Psoas muscle (tissue), 8 donors: ENCODE measurements around the gene ATP2C1. TPM values are rescaled to one million over a fixed set of nuclear protein-coding genes. Genes with fewer than 3 reads are reported as not detected.

Source experiments
- ATAC-seq, 4 donors: fragments of 200-7000 bp; cut with Tn5 transposase; one replicate each; pipeline ENCODE4 v1.9.1; 2020; ENCODE audit warnings: moderate library complexity in 3 of 4, mild to moderate bottlenecking in 2 of 4
- DNase-seq, 2 donors: peaks; one replicate each; pipeline ENCODE4 v3.0.0-alpha.2; 2020
- H3K27ac ChIP-seq: fragments of 200-600 bp; one replicate; pipeline ENCODE4 v1.8.0; 2022
- H3K27me3 ChIP-seq, 3 donors: fragments of 200-600 bp in 1 of 3; one replicate each; pipeline versions ENCODE4 v1.6.1 to v1.8.0; 2013 to 2022; ENCODE audit warnings: low read length in 2 of 3, mild to moderate bottlenecking in 2 of 3, moderate library complexity in 1 of 3; ENCODE audit not compliant: insufficient read depth in 3 of 3
- H3K36me3 ChIP-seq, 2 donors: fragments of 200-600 bp in 1 of 2; one replicate each; pipeline versions ENCODE4 v1.6.1 to v1.8.0; 2013 to 2022; ENCODE audit warnings: low read depth in 1 of 2, mild to moderate bottlenecking in 1 of 2, moderate library complexity in 1 of 2; ENCODE audit not compliant: insufficient read depth in 1 of 2
- H3K4me1 ChIP-seq: fragments of 200-600 bp; one replicate; pipeline ENCODE4 v1.8.0; 2022
- H3K4me3 ChIP-seq: fragments of 200-600 bp; one replicate; pipeline ENCODE4 v1.8.0; 2022; ENCODE audit warnings: mild to moderate bottlenecking
- H3K9me3 ChIP-seq: fragments of 200-600 bp; one replicate; pipeline ENCODE4 v1.8.0; 2022
- CTCF ChIP-seq: fragments of 200-600 bp; IDR thresholded peaks from one replicate; pipeline ENCODE4 v1.8.0; 2022; ENCODE audit warnings: antibody characterized with exemption
- WGBS, 3 donors: extraction: QIAGEN DNeasy Blood & Tissue Kit; methylation state at CpG; one replicate each; pipeline versions ENCODE4 v1.1.6 to v1.1.7; 2013; 5-methylcytosine and 5-hydroxymethylcytosine counted together
- intact Hi-C, 2 donors: fragments of 100-400 bp; cut with DNase I; formaldehyde crosslinking; loops; one replicate each; pipeline versions ENCODE4 v1.11.0 to v1.14.2; 2022
- polyA plus RNA-seq, 3 donors: library from polyadenylated mRNA; stranded (reverse); fragments of 200-250 nt; gene quantifications; one replicate each; pipeline ENCODE4 v1.2.3, GENCODE V29; 2013
- total RNA-seq, 4 donors: library from RNA; stranded (reverse); fragmentation: NEBNext Ultra II Directional in 2 of 4; extraction: Animal tissue kit (Norgen Biotek cat#: 25700) in 2 of 4; gene quantifications; one replicate each; pipeline versions ENCODE4 v1.2.1 to v1.2.4, GENCODE V29; 2021 to 2023
- donor health status: healthy with polysubstance abuse.
- donor health status: DM: no; HTN: no; CAD: no; lungs with moderate emphysema.
- donor health status: Bipolar disorder and iron deficiency.
- donor health status: healthy.
- donor health status: DM: yes; HTN: yes; CAD: no.
- donor health status: DM: no; HTN: no; CAD: no.
- donor health status: DM: no; HTN: no; CAD: no.
- donor health status: DM: yes; HTN: yes; CAD: no.

The ATP2C1 gene
- total and polyA plus RNA-seq, 7 donors: 20.5 to 46.2 (median 30.6) TPM

DNA sequence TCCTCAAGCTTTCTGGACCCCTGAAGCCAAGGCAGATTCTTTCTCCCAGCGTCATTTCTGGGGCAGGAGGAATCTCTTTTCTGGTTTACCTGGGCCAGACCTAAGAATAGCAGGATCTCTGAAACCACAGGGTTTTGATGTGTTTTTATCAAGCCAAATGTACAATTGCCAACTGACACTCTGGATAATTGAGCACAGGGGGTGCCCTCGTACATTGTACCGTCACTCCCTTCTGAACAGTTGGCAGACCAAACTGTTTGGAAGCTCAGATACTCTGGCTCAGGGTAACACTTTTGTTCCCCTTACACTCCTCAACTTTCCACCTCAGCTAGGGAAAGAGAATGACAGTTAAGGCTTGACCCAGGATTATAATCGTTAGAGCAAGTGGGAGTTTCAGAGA is 82.8 kb downstream of the ATP2C1 start:
- no peak overlapping the region for H3K4me3 ChIP-seq
- H3K36me3 ChIP-seq: peaks cover 4 to 73% of the 10 kb centered on the region in 2 donors
- TF ChIP-seq CTCF: no peak
- H3K27ac ChIP-seq: no peak overlapping the region
- no peak for ATAC-seq
- 53 to 55% (median 54%) methylated on average over 4 of the region's 4 CpGs for WGBS, 3 donors
- H3K4me1 ChIP-seq: no peaks in the 10 kb centered on the region
- no peaks in the 10 kb centered on the region for H3K27me3 ChIP-seq
- H3K9me3 ChIP-seq: no peaks in the 10 kb centered on the region
- DNase-seq: no peak
- intact Hi-C loops: no loop called here

DNA sequence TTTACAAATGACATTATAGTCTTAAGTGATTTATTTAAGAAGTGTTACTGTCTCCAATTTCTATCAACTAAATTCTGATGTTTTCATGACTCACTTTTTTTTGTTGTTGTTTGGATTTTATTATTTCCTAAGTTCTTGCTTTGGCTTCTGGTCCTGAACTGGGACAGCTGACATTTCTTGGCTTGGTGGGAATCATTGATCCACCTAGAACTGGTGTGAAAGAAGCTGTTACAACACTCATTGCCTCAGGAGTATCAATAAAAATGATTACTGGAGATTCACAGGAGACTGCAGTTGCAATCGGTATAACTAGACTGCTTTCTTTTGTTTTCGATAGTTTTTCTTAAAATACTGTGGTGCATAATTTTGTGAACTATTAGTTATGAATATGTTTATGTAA is 85.2 kb downstream of the ATP2C1 start:
- no peaks in the 10 kb centered on the region for H3K9me3 ChIP-seq
- intact Hi-C loops: no loop called here
- DNase-seq (no peak), ATAC-seq (no peak)
- H3K4me1 ChIP-seq: no peaks in the 10 kb centered on the region
- H3K36me3 ChIP-seq: peaks cover 4 to 61% of the 10 kb centered on the region in 2 donors
- H3K27ac ChIP-seq: no peak overlapping the region
- WGBS, 3 donors: 78 to 89% (median 86%) methylated on average over 2 of the region's 2 CpGs
- no peaks in the 10 kb centered on the region for H3K27me3 ChIP-seq
- TF ChIP-seq CTCF: no peak
- H3K4me3 ChIP-seq: no peak overlapping the region

DNA sequence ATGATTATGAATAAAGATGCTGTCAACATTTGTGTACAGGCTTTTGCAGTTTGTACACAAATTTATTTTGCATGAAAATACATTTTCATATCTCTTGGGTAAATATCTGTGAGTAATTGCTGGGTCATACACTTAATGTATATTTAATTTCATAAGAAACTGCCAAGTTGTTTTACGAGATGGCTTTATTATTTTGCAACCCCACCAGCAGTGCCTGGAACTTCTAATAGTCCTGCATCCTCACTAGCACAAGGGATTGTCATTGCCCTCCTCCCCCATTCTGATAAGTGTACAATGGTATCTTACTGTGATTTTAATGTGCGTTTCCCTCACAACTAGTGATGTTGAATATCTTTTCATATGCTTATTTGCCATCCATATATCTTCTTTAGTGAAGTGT is 87.6 kb downstream of the ATP2C1 start:
- 94 to 97% (median 96%) methylated on average over 2 of the region's 2 CpGs for WGBS, 3 donors
- no peak for ATAC-seq
- Histone ChIP-seq H3K27me3 (no peaks in the 10 kb centered on the region), H3K9me3 (no peaks in the 10 kb centered on the region), H3K4me3 (no peak overlapping the region), H3K36me3 (peaks cover 0 to 48% of the 10 kb centered on the region in 2 donors), H3K4me1 (no peaks in the 10 kb centered on the region), H3K27ac (no peak overlapping the region)
- no peak for DNase-seq
- TF ChIP-seq CTCF: no peak
- intact Hi-C loops: no loop called here

GRCh38 chr3:130990282-130990681 is 96.4 kb downstream of the ATP2C1 start:
- no peak overlapping the region for H3K27ac ChIP-seq
- intact Hi-C loops: no loop called here
- TF ChIP-seq CTCF: no peak
- no peak for ATAC-seq
- no peak overlapping the region for H3K4me3 ChIP-seq
- no peaks in the 10 kb centered on the region for H3K4me1 ChIP-seq
- H3K36me3 ChIP-seq: peaks cover 4 to 47% of the 10 kb centered on the region in 2 donors
- 69 to 88% (median 71%) methylated on average over 5 of the region's 5 CpGs for WGBS, 3 donors
- H3K27me3 ChIP-seq: no peaks in the 10 kb centered on the region
- no peaks in the 10 kb centered on the region for H3K9me3 ChIP-seq
- no peak for DNase-seq

DNA sequence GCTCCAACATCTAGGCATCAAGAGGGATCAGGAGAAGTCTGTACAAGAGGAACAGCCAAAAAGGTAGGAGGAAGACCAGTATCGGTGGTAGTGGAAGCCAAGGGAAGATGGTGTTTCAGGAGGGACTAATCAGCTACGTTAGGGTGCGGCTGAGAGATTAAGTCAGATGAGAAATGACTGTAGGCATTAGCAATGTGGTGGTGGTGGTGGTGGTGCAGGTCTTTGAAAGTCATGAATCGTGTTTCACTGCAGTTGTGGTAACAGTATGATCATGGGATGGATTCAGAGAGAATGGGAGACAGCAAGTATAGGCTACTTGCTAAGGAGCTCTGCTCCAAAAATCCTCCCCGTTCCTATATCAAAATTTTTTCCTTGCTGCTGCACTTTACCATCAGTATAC is 97.2 kb downstream of the ATP2C1 start:
- intact Hi-C loops: no loop called here
- ATAC-seq (no peak), DNase-seq (no peak)
- 96 to 97% (median 96%) methylated on average over 5 of the region's 5 CpGs for WGBS, 3 donors
- Histone ChIP-seq H3K9me3 (no peaks in the 10 kb centered on the region), H3K4me1 (no peaks in the 10 kb centered on the region), H3K27ac (no peak overlapping the region), H3K4me3 (no peak overlapping the region), H3K36me3 (peaks cover 4 to 56% of the 10 kb centered on the region in 2 donors), H3K27me3 (no peaks in the 10 kb centered on the region)
- no peak for TF ChIP-seq CTCF
